Transverse colon (tissue), 4 donors: ENCODE results near the gene HFM1.
"Not testable (repeated sequence)": the region's sequence is repeated elsewhere in the genome, so short reads cannot be mapped to it uniquely, and the experiment has no call there.

Experiments
- POLR2A ChIP-seq: fragments of 450-650 bp; IDR thresholded peaks from one replicate; pipeline ENCODE4 v1.6.1; 2016; ENCODE audit warnings: antibody characterized with exemption, mild to moderate bottlenecking, moderate library complexity
- POLR2AphosphoS5 ChIP-seq, 3 donors: sonication (generic); formaldehyde crosslinking; IDR thresholded peaks; one replicate each; pipeline ENCODE4 v1.6.1; 2016; ENCODE audit warnings: antibody characterized with exemption in 3 of 3
- TF ChIP-seq, protein P1 (sequence below), 5 experiments: fragments of 200-600 bp in 3 of 5; fragments of 450-650 bp in 2 of 5; sonication (generic) in 3 of 5; IDR thresholded peaks; 1 replicate in 2 of 5; 2 replicates in 3 of 5; pipeline ENCODE4 v1.5.1; 2016 to 2017; ENCODE audit warnings: antibody characterized with exemption in 5 of 5, inconsistent platforms in 3 of 5, mild to moderate bottlenecking in 2 of 5, moderate library complexity in 1 of 5

DNA sequence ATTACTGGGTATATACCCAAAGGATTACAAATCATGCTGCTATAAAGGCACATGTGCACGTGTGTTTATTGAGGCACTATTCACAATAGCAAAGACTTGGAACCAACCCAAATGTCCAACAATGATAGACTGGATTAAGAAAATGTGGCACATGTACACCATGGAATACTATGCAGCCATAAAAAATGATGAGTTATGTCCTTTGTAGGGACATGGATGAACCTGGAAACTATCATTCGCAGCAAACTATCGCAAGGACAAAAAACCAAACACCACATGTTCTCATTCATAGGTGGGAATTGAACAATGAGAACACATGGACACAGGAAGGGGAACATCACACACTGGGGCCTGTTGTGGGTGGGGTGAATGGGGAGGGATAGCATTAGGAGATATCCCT, 32.4 kb downstream of the HFM1 start:
- not testable (repeated sequence) for TF ChIP-seq POLR2AphosphoS5 (IDR thresholded peaks at IDR 0.05); POLR2A
- TF ChIP-seq, protein P1, sequence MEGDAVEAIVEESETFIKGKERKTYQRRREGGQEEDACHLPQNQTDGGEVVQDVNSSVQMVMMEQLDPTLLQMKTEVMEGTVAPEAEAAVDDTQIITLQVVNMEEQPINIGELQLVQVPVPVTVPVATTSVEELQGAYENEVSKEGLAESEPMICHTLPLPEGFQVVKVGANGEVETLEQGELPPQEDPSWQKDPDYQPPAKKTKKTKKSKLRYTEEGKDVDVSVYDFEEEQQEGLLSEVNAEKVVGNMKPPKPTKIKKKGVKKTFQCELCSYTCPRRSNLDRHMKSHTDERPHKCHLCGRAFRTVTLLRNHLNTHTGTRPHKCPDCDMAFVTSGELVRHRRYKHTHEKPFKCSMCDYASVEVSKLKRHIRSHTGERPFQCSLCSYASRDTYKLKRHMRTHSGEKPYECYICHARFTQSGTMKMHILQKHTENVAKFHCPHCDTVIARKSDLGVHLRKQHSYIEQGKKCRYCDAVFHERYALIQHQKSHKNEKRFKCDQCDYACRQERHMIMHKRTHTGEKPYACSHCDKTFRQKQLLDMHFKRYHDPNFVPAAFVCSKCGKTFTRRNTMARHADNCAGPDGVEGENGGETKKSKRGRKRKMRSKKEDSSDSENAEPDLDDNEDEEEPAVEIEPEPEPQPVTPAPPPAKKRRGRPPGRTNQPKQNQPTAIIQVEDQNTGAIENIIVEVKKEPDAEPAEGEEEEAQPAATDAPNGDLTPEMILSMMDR (IDR thresholded peaks at IDR 0.05), result not testable (repeated sequence)
